ENCODE measurements around the gene TMX2.

The TMX2 gene

DNA sequence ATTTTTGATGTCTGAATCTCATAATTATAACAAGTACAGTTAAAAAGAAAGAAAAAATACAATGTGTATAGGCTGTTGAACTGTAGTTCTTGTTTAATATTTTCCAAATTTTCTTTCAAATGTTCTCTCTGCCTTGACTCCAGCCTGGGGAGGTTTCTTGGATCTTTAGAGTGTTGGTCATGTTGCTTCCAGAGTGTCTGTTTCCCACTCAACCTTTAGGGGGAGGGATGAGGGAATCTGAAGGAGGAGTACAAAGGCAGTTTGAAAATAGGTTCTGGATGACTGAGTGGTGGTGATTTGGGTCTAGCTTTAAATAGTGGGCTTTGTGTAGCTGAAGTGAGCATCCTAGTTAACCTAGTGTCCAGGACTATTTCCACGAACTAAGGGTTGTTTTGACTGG is 51.2 kb downstream of the TMX2 start:
- peak; percentile 31 for DNase-seq (ENCODE audit: low spot score)
- FAIRE-seq, result peak; percentile 28

- no peak for FAIRE-seq
Measured at GRCh38 chr11:57764021-57764420, 51.6 kb downstream of the TMX2 start.

DNA sequence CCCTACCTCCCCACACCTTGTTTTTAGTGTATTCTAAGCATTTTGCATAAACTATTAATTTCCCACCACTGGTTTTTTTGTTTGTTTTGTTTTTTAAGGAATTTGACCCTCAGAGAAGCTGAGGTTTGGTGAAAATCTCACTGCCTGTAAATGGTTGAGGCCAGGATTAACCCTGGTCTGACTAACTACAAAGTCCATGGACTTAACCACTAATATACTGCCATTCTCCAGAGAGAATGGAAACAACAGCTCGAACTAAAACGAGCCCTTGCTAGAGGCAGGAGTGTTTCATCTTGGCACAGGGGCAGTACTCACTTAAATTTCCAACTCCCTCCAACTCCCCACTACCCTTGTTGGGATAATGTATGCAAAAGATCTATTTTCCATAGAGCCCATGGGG is 52.2 kb downstream of the TMX2 start:
- no peak for FAIRE-seq
- no peak for DNase-seq (ENCODE audit: low spot score)

More at GRCh38 chr11:57764021-57764420, 51.6 kb downstream of the TMX2 start:
- DNase-seq (ENCODE audit: low spot score), result no peak

DNA sequence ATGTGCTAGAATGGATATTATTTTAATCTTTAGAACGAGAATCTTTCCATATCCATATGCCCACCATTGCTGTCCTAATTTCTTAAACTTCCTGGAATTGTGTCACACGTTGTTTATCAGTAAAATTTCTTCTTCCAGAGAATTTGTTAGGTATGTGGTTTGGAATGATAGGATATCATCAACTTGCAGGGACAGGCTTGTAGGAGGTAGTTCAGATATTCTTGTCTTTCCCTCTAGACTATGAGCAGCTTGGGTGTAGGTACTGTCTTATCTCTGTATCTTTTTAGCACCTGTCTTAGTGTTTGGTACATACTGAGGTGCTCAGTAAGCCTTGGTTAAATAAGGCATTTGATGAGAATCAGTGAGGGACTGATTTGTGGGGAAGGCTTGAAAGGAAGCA is 52.6 kb downstream of the TMX2 start:
- FAIRE-seq (no peak), DNase-seq (ENCODE audit: low spot score) (no peak)

DNA sequence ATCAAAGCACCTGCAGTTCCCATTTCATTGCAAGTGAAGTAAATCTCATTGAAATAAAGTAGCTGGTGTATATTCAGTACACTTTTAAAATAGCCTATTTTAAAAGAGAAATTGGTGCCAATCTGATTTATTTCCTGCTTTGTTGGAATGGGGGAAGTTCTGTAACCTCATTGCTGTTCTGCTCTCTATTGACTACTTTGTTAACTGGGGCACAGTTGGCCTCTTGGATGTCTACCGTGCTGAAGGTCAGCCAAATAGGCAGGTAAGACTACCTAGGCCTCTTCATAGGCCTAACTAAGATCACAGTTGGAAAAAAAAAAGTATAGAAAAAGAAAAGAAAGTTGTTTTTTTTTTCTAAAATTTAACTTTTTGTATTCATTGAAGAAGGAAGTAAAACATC is 58.4 kb downstream of the TMX2 start:
- no peak for DNase-seq (ENCODE audit: low spot score)
- FAIRE-seq, result no peak

GRCh38 chr11:57771365-57771764 is 59.0 kb downstream of the TMX2 start:
- DNase-seq (ENCODE audit: low spot score) (no peak), FAIRE-seq (no peak)

- peak; percentile 4 for DNase-seq (ENCODE audit: low spot score)
- no peak for FAIRE-seq
Measured at GRCh38 chr11:57772562-57772961, 60.2 kb downstream of the TMX2 start.

DNA sequence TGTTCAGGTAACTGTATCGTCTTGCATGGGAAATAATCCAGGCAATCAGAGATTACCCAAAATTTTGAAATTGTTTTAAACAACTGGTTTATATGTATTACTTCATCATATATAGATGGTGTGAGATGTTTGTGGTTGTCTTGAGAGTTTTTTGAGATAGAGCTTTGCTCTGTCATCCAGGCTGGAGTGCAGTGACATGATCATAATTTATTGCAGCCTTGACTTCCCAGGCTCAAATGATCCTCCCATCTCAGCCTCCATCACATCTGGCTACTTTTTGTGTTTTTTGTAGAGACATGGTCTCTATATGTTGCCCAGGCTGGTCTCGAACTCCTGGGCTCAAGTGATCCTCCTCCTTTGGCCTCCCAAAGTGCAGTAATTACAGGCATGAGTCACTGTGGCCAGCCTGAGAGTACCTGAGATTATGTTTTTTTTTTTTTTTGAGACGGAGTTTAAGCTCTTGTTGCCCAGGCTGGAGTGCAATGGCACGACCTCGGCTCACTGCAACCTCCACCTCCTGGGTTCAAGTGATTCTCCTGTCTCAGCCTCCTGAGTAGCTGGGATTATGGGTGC is 60.7 kb downstream of the TMX2 start:
- DNase-seq (ENCODE audit: low spot score) (no peak), FAIRE-seq (no peak)

DNA sequence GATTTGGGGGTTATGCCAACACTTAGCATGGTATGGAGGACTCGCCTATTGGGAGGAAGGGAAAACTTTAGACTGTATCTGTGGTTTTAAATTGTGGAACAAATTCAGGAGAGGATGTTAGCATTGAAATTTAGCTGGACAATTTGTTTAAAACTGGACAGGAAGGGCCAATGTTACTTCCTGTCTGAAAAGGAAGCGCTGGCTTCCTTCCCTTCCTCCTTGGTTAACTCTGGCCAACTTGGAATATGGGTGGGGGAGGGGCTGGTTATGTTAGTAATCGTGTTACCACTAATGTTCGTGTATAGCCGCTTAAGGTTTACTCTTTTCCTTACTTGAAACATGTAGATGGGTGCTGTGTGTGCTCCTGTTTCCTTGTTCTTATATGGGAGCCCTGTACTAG is 63.1 kb downstream of the TMX2 start:
- FAIRE-seq, result no peak
- DNase-seq (ENCODE audit: low spot score), result no peak

DNA sequence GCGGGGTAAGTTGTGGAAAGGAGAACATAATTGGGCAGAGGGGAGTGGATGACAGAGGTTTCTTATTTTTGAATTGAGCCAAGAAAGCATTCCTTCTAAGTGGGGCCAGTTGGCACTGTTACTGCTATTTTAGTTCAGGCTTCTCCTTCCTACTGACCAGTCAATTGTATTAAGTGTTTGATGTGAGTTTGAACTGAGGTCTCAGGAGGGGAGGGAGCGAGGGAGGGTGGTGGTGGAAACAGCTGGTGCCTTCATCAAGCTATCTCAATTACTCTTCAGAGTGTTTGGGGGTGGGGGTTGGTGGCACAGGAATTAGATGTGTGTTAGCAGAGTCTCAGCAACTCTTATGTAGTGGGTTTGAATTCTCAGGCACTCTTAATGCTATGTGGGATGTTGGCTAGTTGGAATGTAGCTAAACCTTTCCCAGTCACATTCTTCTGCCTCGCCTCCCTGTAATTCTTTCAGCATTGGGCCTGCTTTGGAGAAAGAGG is 63.7 kb downstream of the TMX2 start:
- DNase-seq (ENCODE audit: low spot score), result no peak
- no peak for FAIRE-seq

- no peak for FAIRE-seq
- no peak for DNase-seq (ENCODE audit: low spot score)
Measured at GRCh38 chr11:57776577-57777210, 64.3 kb downstream of the TMX2 start.

DNA sequence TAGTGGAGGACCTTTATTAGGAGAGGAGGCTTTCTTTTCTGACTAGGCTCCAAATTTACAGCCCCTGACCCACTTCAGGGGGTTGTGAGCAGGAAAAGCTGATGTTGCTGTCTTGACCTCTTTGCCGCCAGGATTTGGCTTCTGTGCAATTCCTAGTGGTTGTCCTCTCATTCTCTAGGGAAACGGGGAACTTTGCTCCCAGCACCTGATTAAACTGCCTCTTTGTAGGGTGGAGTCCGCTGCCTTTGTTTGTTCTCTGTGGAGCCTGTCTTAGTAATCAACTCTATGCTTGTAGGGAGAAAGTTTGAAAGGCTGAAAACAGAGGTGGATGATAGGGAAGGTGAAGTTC is 65.5 kb downstream of the TMX2 start:
- DNase-seq (ENCODE audit: low spot score), result no peak
- FAIRE-seq, result no peak

- DNase-seq (ENCODE audit: low spot score) (peak; percentile 92), FAIRE-seq (peak; percentile 78)
Measured at GRCh38 chr11:57778318-57779037, 66.1 kb downstream of the TMX2 start.

DNA sequence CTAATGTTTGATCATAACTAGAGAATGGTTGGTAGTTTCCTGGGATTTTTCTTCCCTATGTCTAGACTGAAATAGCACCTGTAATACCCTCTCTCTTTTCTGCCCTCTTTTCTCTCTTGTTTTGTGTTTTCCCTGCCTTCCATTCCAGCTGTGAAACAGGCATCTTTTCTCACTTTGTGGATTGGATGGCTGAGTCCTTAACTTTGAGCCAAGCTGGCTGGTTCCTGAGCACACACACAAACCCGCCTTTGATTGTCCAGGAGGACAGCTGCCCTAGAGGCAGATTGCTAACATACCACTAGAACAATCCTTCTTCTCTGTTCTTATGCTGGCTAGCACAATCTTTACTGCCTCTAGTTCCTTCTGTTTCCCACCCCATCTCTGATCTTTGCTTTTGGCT is 66.9 kb downstream of the TMX2 start:
- FAIRE-seq, result no peak
- DNase-seq (ENCODE audit: low spot score), result no peak

GRCh38 chr11:57781529-57781943 is 69.1 kb downstream of the TMX2 start:
- FAIRE-seq, result no peak
- no peak for DNase-seq (ENCODE audit: low spot score)

DNA sequence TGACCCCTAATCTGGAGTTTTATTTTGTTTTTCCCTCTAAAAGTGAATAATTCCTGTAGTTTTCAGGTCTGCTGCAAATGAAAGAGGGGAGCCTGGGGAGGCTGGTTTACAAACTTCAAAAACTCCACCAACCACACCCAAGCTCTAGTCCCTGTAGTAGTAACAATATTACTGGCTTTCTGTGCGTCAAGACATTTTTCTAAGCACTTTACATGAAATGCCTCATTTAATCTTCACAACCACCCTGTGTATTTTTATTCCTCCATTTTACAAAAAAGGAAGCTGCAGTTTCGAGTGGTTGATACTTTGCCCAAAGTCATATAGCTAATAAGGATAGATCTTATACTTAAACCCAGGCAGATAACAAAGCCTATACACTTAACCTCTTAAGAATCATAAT is 72.7 kb downstream of the TMX2 start:
- DNase-seq (ENCODE audit: low spot score) (no peak), FAIRE-seq (no peak)

- DNase-seq (ENCODE audit: low spot score), result no peak
Measured at GRCh38 chr11:57786436-57786835, 74.0 kb downstream of the TMX2 start.

GRCh38 chr11:57787006-57787604 is 74.7 kb downstream of the TMX2 start:
- DNase-seq (ENCODE audit: low spot score) (no peak), FAIRE-seq (no peak)

More at GRCh38 chr11:57786436-57786835, 74.0 kb downstream of the TMX2 start:
- FAIRE-seq, result no peak

DNA sequence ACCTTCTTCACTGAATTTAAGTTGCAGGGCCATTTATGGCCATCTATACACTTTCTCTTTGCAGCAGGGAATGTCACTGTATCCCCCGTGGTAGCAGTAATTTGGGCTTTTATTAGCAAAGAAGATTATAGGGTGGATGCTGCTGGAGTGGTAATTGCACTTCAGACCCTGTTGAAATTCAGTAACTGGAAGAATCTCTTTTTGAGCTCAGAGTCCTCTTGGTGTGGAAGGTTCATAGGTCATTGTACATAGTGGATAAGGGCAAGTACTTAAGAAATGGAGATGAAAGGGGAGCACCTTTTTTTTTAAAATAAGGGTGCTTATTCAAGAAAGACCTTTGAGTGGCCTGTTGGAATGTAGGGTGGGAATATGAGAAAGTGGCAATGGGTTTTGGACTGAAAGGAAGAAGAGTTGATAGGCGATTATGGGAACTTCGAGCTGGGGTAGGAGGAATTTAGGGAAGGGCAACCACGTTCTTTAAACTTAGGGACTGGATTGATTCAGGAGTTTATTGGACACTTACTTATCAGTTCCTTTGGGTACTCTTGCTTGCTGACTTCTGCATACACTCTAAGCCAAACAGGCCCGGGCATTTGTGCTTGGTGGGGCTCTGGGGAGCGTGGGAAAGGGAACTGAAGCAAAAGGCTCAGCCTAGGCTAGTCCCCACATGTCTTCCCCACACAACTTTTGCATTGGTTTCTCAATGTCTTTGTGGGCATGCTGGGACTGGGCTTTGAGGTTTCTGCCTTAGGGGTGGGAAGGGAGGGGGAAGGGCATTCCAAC is 75.7 kb downstream of the TMX2 start:
- FAIRE-seq (no peak), DNase-seq (ENCODE audit: low spot score) (no peak)

- DNase-seq (ENCODE audit: low spot score) (no peak), FAIRE-seq (no peak)
Measured at GRCh38 chr11:57788703-57789088, 76.3 kb downstream of the TMX2 start.
